CD4-positive, alpha-beta T cell treated with Interleukin-10 for 1 hour (primary cell): Measurements from ENCODE around the gene SEMA3E.

Experiments used
- DNase-seq: peaks from one replicate; pipeline ENCODE4 v3.0.0-alpha.2; 2020

SEMA3E gene

GRCh38 chr7:83337050-83337449 lies 311.9 kb downstream of the SEMA3E start:
- no peak for DNase-seq

DNA sequence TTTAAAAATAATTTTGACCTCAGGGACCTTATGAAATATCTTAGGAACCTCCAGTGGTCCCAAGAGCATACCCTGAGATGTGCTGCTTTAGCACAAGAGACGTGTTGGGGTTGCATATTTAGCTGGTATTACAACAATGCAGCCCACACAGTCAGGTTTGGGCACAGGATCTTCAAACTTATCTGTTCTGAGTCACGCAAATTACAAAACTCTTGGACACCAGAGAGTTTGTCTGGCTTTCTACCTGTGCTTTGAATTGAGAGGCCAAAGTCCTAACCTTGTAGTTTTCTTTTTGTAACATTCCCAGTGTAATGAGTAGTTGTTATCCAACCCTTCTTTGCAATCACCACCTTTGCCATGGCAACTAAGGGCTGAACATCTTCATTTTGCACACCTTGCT lies 322.7 kb downstream of the SEMA3E start:
- DNase-seq = no peak

DNA sequence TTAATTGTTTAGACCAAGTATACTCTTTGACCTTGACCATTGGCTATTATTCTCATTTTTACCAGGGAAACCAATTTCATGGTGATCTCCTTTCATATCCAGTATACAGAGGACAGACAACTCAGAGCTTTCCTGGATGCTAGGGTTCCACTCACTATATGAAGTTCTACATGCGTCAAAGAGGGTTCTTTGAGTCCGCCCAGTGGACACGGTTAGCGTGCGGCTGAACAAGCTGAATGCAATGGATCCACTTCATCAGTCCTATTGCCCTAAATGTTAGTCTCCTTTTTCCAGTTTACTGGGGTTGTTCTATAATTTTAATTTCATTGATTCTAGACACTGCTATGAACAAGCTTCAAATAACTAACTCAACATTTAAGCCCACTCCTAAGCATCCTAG lies 323.9 kb downstream of the SEMA3E start:
- DNase-seq = no peak

GRCh38 chr7:83324596-83324995 lies 324.3 kb downstream of the SEMA3E start:
- DNase-seq = no peak

DNA sequence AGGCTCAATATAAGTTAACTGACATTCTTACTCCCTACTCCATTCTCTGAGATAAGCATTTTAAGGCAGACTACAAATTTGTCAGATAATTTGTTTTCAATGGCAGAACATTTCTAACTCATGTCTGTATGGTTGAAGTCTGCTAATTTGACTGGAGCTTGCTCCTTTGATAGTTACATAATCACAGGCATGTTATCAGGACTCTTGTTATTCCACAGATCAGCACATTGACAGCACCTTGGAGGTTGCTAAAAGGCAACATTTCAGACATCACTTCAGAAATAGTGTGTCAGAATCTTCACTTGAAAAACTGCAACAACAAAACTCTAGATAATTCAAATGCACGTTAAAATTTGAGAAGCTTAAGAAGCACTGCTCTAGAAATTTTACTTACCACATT lies 327.9 kb downstream of the SEMA3E start:
- DNase-seq = no peak

DNA sequence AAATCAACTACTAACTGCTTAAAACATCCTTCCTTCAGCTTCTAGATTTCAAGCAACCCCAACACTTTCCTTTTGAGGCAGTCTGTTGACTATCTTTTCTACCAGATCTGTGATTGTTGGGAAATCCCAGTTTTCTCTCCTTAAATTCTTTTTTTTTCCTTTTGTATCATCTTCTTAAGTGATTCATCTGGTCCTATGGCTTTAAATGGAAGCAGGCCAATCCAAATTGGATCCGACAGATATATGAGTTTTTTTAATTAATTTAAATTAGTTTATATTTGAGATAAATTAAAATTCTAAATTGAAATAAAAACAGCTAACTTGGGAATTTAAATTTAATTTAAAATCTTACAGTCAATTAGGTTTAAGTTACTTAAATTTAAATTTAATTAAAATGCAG lies 335.0 kb downstream of the SEMA3E start:
- DNase-seq = no peak
